HS-27A (cell line): Measurements from ENCODE around the gene GRIA4.

Experiments
- DNase-seq: peaks from one replicate; pipeline ENCODE4 v3.0.0-alpha.2; 2012; ENCODE audit warnings: low read depth, missing footprints

GRIA4 gene

GRCh38 chr11:105639527-105639926, 29.7 kb downstream of the GRIA4 start:
- no peak for DNase-seq

GRCh38 chr11:105641433-105641832, 31.6 kb downstream of the GRIA4 start:
- DNase-seq, result no peak

GRCh38 chr11:105642870-105643269, 33.0 kb downstream of the GRIA4 start:
- no peak for DNase-seq

- no peak for DNase-seq
Observed at GRCh38 chr11:105644839-105645573, 35.1 kb downstream of the GRIA4 start.

- DNase-seq, result no peak
Observed at GRCh38 chr11:105647780-105648179, 37.9 kb downstream of the GRIA4 start.

- DNase-seq, result no peak
Observed at GRCh38 chr11:105648762-105649161, 38.9 kb downstream of the GRIA4 start.

- DNase-seq, result no peak
Observed at GRCh38 chr11:105665281-105665680, 55.4 kb downstream of the GRIA4 start.

- DNase-seq, result no peak
Observed at GRCh38 chr11:105667441-105667840, 57.6 kb downstream of the GRIA4 start.

GRCh38 chr11:105670811-105671210, 60.9 kb downstream of the GRIA4 start:
- no peak for DNase-seq

GRCh38 chr11:105673089-105673488, 63.2 kb downstream of the GRIA4 start:
- DNase-seq, result peak; percentile 2

- no peak for DNase-seq
Observed at GRCh38 chr11:105689631-105690030, 79.8 kb downstream of the GRIA4 start.

- DNase-seq, result no peak
Observed at GRCh38 chr11:105690467-105690866, 80.6 kb downstream of the GRIA4 start.

GRCh38 chr11:105693075-105693759, 83.3 kb downstream of the GRIA4 start:
- no peak for DNase-seq

- no peak for DNase-seq
Observed at GRCh38 chr11:105696000-105696399, 86.1 kb downstream of the GRIA4 start.

- DNase-seq, result no peak
Observed at GRCh38 chr11:105697291-105697690, 87.4 kb downstream of the GRIA4 start.

- DNase-seq, result no peak
Observed at GRCh38 chr11:105699203-105699602, 89.3 kb downstream of the GRIA4 start.

- no peak for DNase-seq
Observed at GRCh38 chr11:105700271-105700670, 90.4 kb downstream of the GRIA4 start.

GRCh38 chr11:105701098-105701497, 91.2 kb downstream of the GRIA4 start:
- DNase-seq, result no peak

GRCh38 chr11:105705786-105706530, 96.1 kb downstream of the GRIA4 start:
- no peak for DNase-seq

- no peak for DNase-seq
Observed at GRCh38 chr11:105713106-105713505, 103.2 kb downstream of the GRIA4 start.

- no peak for DNase-seq
Observed at GRCh38 chr11:105713696-105714095, 103.8 kb downstream of the GRIA4 start.

GRCh38 chr11:105718641-105719040, 108.8 kb downstream of the GRIA4 start:
- no peak for DNase-seq
